ENCODE data around the gene ZNF770.
"Not testable (repeated sequence)": the region's sequence is repeated elsewhere in the genome, so short reads cannot be mapped to it uniquely, and the experiment has no call there.

The ZNF770 gene

GRCh38 chr15:34970098-34970643 lies 17.9 kb downstream of the ZNF770 start:
- not testable (repeated sequence) for DNase-seq

DNA sequence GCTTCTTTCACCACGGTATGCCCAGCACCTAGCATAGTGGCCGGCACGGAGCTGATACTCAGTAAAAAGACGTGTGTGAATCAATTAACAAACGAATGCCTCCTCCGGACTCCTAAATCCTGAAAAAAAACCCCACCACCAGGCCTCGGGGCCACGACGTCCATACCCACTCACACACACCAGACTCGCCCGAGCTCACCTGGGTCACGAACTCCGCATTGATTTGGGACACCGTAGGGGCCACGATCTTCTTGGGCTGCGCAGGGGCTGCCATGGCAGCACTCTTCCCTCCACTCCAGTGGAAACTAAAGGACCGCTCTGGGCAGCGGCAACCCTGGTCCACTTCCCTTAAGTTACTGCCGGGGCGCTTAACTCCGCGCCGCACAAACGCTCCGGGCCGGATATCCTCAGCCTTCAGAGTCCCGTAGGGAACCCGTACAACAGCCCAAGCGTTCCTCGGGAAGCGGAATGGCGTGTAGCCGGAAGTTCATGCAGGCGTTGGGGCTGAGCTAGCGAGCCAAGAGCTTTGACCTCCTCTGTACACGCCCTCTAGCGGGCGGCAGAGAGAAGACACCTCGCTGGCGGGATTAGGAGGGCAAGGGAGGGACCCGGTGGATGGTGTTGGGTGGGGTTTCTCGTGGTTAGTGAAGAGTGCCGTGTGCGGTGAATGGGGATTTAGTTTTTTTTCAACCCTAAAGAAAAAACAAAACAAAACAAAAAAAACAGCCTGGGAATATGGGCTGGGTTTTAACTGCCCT lies 18.6 kb downstream of the ZNF770 start, which contains the start of gene AQR:
AQR (minus strand) TSS at position 403 of the 758 bp plus-strand sequence; CDS start at position 274, 129 bp downstream.
- peak; percentile 98 to 99 for DNase-seq

DNA sequence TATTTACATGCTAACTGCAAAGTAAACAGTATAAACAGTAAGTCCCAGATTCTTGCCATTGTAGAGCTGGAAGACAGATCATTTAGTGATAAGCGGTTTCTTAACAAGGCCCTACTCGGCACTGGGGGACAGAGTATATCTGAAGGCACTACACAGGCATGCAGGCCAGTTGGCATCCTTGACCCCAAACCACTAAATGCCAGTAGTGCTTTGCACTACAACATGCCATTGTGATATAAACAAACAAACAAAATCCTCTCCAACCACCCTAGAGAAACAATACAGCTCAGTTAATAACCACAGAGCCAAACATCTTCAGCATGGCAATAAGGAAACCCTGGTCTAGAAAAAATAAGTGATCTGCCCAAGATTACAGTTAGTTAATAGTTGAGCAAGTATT lies 23.8 kb downstream of the ZNF770 start:
- DNase-seq = no peak

GRCh38 chr15:34953851-34954250 lies 34.2 kb downstream of the ZNF770 start:
- DNase-seq = no peak

- DNase-seq = no peak
These were observed 35.6 kb downstream of the ZNF770 start for GRCh38 chr15:34952481-34952880.

GRCh38 chr15:34951993-34952392 lies 36.1 kb downstream of the ZNF770 start:
- DNase-seq = no peak

GRCh38 chr15:34944936-34945335 lies 43.2 kb downstream of the ZNF770 start:
- no peak for DNase-seq

DNA sequence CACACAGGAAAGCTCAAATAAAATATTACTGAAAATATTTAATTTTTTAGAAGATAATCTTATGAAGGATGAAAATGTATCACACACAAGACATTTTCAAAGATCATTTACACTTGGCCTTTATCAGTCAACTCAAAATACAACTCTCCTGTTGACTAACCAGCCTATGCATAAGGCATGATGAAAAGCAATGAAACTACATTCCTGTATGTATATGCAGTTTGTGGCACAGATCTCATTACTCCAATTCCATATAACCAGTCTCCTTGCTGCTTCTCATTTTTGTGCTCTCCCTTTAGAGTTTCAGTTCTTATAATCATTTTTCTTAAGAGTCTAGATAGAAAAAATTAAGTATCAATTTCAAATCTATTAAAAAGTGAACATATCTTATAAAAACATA lies 44.4 kb downstream of the ZNF770 start:
- DNase-seq = no peak

- DNase-seq = not testable (repeated sequence)
These were observed 44.8 kb downstream of the ZNF770 start for GRCh38 chr15:34943264-34943663.

- no peak for DNase-seq
These were observed 45.7 kb downstream of the ZNF770 start for GRCh38 chr15:34942363-34942762.

GRCh38 chr15:34941831-34942230 lies 46.3 kb downstream of the ZNF770 start:
- DNase-seq = peak in 1 of 2 experiments; percentile 24

GRCh38 chr15:34941185-34941698 lies 46.8 kb downstream of the ZNF770 start:
- DNase-seq = no peak

DNA sequence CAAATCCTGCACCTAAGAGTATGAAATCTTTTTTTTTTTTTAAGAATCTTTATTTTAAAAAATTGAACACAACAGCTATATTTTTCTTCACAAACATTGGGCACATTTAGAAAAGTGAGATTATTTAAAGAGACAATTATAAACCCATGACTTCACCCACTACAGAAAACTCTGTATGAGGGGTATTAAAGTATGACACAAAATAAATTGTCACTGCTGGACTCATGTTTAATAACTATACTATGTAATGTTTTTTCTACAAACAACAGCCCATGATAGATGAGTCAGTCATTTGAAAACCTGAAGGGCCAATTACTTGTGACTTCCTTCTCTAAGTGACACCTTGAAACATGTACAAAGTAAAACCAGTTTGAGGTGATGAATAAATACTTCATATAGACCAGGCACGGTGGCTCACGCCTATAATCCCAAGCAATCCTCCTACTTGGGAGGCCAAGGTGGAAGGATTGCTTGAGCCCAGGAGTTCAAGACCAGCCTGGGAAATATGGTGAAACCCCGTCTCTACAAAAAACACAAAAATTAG lies 54.6 kb downstream of the ZNF770 start:
- DNase-seq = no peak

- DNase-seq = not testable (repeated sequence)
These were observed 59.7 kb downstream of the ZNF770 start for GRCh38 chr15:34928349-34928748.

Data from NCI-H524 (cell line).